ENCODE results near the gene LINC01488. TPM values are rescaled to one million over a fixed set of nuclear protein-coding genes. Genes with fewer than 3 reads are reported as not detected.

Gene LINC01488
- total and polyA plus RNA-seq, 4 donors, result not detected

GRCh38 chr11:69485337-69486041, 4.0 kb downstream of the LINC01488 start:
- Histone ChIP-seq H3K27me3 (ENCODE audit: control insufficient read depth, insufficient read depth, low read length) (no peaks in the 10 kb centered on the region), H3K4me1 (ENCODE audit: control insufficient read depth, insufficient read depth, low read length) (peaks cover 78% of the 10 kb centered on the region), H3K9me3 (ENCODE audit: control insufficient read depth, insufficient read depth, low read length) (no peaks in the 10 kb centered on the region), H3K27ac (ENCODE audit: low read depth, low read length) (no peak overlapping the region), H3K36me3 (ENCODE audit: control insufficient read depth, insufficient read depth, low read length) (no peaks in the 10 kb centered on the region), H3K4me3 (ENCODE audit: low read depth, low read length) (no peak overlapping the region)
- 90% methylated on average over 11 of the region's 11 CpGs for WGBS (ENCODE audit: insufficient coverage)
- DNase-seq (ENCODE audit: low read depth in 4 of 6, low spot score in 6 of 6), result no peak

DNA sequence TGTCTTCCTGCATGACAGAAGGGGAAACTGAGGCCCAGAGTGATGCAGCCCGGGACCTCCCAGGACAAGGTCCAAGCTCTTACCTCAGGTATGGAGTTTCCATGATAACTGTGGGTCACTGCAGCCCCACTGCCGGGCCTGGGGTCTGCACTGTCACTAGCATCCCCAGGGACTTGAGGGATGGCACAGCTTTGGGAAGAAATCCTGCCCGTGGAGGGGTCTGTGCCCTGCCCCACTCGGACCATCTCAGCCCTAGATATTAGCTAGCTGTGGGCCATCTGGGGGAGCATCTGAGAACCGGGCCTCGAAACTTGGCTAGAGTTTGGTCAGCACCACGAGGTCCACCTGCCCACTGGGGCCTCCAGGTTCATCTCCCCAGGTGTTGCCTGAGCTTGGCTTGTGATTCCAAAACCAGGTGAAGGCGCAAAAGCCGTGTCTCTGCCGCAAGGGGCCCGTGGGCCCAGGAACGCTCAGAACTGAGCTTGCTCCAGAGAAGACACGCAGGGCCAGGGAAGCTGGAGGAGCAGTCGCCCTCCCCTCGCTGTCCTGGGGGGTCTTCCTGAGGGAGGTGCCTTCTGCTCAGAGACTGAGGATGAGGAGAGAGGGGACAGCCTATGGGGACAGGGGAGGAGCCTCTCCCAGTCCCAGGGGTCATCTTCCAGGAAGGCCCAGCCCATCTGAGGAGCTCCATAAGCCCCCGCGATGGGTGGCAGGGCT, 4.8 kb downstream of the LINC01488 start:
- Histone ChIP-seq H3K9me3 (ENCODE audit: control insufficient read depth, insufficient read depth, low read length) (no peaks in the 10 kb centered on the region), H3K4me3 (ENCODE audit: low read depth, low read length) (no peak overlapping the region), H3K4me1 (ENCODE audit: control insufficient read depth, insufficient read depth, low read length) (peaks cover 71% of the 10 kb centered on the region), H3K27ac (ENCODE audit: low read depth, low read length) (peak overlapping the region; percentile 37), H3K27me3 (ENCODE audit: control insufficient read depth, insufficient read depth, low read length) (no peaks in the 10 kb centered on the region), H3K36me3 (ENCODE audit: control insufficient read depth, insufficient read depth, low read length) (no peaks in the 10 kb centered on the region)
- WGBS (ENCODE audit: insufficient coverage), result 86% methylated on average over 17 of the region's 17 CpGs
- DNase-seq (ENCODE audit: low read depth in 4 of 6, low spot score in 6 of 6), result no peak

DNA sequence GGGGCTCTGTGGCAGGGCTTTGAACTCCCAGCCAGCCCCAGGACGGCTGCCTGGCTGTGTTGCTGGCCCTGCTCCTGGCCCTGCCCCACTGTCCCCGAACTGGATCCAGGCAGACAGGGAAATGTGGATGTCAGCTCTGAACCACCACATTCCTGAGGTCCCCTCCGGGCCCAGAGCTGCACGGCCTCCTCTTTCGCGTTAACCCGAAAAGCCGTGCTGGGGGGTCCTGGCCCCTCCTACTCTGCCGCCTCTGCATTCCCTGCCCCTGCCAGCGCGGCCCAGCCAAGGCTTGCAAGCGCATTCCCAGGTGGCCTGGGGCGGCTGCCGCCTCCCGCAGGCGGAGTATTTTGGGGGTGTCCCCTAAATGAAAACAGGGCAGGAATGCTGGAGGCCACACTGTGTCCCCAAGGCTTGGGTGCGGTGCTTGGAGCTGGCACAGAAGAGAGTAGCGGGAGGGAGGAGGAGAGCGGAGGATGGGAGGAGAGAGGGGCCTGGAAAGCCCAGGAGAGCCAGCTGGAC, 5.4 kb downstream of the LINC01488 start:
- Histone ChIP-seq H3K27me3 (ENCODE audit: control insufficient read depth, insufficient read depth, low read length) (no peaks in the 10 kb centered on the region), H3K9me3 (ENCODE audit: control insufficient read depth, insufficient read depth, low read length) (no peaks in the 10 kb centered on the region), H3K4me1 (ENCODE audit: control insufficient read depth, insufficient read depth, low read length) (peaks cover 71% of the 10 kb centered on the region), H3K4me3 (ENCODE audit: low read depth, low read length) (no peak overlapping the region), H3K27ac (ENCODE audit: low read depth, low read length) (peak overlapping the region; percentile 37), H3K36me3 (ENCODE audit: control insufficient read depth, insufficient read depth, low read length) (no peaks in the 10 kb centered on the region)
- 69% methylated on average over 19 of the region's 19 CpGs for WGBS (ENCODE audit: insufficient coverage)
- no peak for DNase-seq (ENCODE audit: low read depth in 4 of 6, low spot score in 6 of 6)

GRCh38 chr11:69487391-69487790, 5.9 kb downstream of the LINC01488 start:
- WGBS (ENCODE audit: insufficient coverage), result 94% methylated on average over 10 of the region's 10 CpGs
- H3K27me3 ChIP-seq (ENCODE audit: control insufficient read depth, insufficient read depth, low read length), result no peaks in the 10 kb centered on the region
- no peak overlapping the region for H3K4me3 ChIP-seq (ENCODE audit: low read depth, low read length)
- DNase-seq (ENCODE audit: low read depth in 4 of 6, low spot score in 6 of 6), result no peak
- peak overlapping the region; percentile 37 for H3K27ac ChIP-seq (ENCODE audit: low read depth, low read length)
- peaks cover 71% of the 10 kb centered on the region for H3K4me1 ChIP-seq (ENCODE audit: control insufficient read depth, insufficient read depth, low read length)
- H3K9me3 ChIP-seq (ENCODE audit: control insufficient read depth, insufficient read depth, low read length), result no peaks in the 10 kb centered on the region
- H3K36me3 ChIP-seq (ENCODE audit: control insufficient read depth, insufficient read depth, low read length), result no peaks in the 10 kb centered on the region

- Histone ChIP-seq H3K4me1 (ENCODE audit: control insufficient read depth, insufficient read depth, low read length) (peaks cover 73% of the 10 kb centered on the region), H3K27ac (ENCODE audit: low read depth, low read length) (peak overlapping the region; percentile 40)
- WGBS (ENCODE audit: insufficient coverage), result 71% methylated on average over 17 of the region's 17 CpGs
Measured at GRCh38 chr11:69487849-69488542, 6.5 kb downstream of the LINC01488 start.

DNA sequence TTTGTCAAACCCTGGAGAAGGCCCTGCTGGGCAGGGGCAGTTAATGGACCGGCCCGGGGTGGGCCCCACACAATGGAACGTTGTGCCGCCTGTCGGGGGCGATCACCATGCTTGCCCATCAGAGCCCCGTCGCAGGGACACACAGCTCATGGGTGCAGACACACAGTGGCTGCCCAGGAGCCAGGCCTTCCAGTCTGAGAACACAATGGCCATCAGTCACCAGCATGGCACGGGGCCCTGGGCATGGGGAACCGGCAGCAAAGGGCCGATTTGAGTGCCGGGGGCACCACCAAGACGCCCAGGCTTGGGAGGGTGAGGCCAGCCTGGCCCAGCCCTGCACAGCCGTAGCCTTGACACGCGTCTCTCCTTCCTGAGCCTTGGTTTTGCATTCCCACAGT, 7.1 kb downstream of the LINC01488 start:
- H3K4me3 ChIP-seq (ENCODE audit: low read depth, low read length), result no peak overlapping the region
- H3K9me3 ChIP-seq (ENCODE audit: control insufficient read depth, insufficient read depth, low read length), result no peaks in the 10 kb centered on the region
- no peaks in the 10 kb centered on the region for H3K27me3 ChIP-seq (ENCODE audit: control insufficient read depth, insufficient read depth, low read length)
- no peak for DNase-seq (ENCODE audit: low read depth in 4 of 6, low spot score in 6 of 6)
- no peaks in the 10 kb centered on the region for H3K36me3 ChIP-seq (ENCODE audit: control insufficient read depth, insufficient read depth, low read length)
- 56% methylated on average over 16 of the region's 16 CpGs for WGBS (ENCODE audit: insufficient coverage)
- peaks cover 69% of the 10 kb centered on the region for H3K4me1 ChIP-seq (ENCODE audit: control insufficient read depth, insufficient read depth, low read length)
- H3K27ac ChIP-seq (ENCODE audit: low read depth, low read length), result peak overlapping the region; percentile 40

More at GRCh38 chr11:69487849-69488542, 6.5 kb downstream of the LINC01488 start:
- H3K9me3 ChIP-seq (ENCODE audit: control insufficient read depth, insufficient read depth, low read length), result no peaks in the 10 kb centered on the region
- no peak overlapping the region for H3K4me3 ChIP-seq (ENCODE audit: low read depth, low read length)
- H3K36me3 ChIP-seq (ENCODE audit: control insufficient read depth, insufficient read depth, low read length), result no peaks in the 10 kb centered on the region
- no peaks in the 10 kb centered on the region for H3K27me3 ChIP-seq (ENCODE audit: control insufficient read depth, insufficient read depth, low read length)
- no peak for DNase-seq (ENCODE audit: low read depth in 4 of 6, low spot score in 6 of 6)

DNA sequence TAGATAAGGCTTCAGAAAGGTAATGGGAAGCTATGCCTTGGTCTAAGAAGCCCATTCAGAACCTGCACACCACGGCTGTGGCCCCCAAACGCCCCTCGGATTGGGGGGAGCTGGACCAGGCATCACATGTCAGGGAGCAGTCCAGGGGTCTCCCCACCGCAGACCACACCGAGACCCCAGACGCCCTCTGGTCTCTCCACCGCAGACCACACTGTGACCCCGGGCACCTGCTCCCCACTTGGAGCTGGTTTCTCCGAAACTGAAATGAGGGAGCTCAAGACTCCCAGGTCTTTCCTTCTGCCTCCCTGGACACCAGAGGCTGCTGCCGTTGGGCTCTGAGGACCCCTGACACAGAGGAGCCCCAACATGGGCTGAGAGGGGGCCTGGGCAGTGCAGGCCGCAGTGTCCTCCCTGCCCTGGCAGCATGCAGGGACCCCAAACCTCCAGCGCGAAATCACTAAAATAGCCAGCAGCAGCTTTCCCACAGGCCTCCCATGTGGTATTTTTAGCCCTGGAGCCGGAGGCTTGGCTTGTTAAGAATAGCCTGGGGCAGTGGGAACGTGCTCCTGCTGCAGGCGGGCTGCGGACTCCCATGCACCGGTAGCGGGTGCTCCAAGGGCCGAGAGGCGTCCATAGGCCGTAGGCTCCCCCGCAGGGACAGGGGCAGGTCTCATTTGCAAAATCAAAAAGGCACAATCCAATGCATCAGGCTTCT, 7.7 kb downstream of the LINC01488 start:
- no peaks in the 10 kb centered on the region for H3K9me3 ChIP-seq (ENCODE audit: control insufficient read depth, insufficient read depth, low read length)
- DNase-seq (ENCODE audit: low read depth in 4 of 6, low spot score in 6 of 6), result no peak
- no peaks in the 10 kb centered on the region for H3K36me3 ChIP-seq (ENCODE audit: control insufficient read depth, insufficient read depth, low read length)
- H3K27me3 ChIP-seq (ENCODE audit: control insufficient read depth, insufficient read depth, low read length), result no peaks in the 10 kb centered on the region
- H3K27ac ChIP-seq (ENCODE audit: low read depth, low read length), result no peak overlapping the region
- no peak overlapping the region for H3K4me3 ChIP-seq (ENCODE audit: low read depth, low read length)
- peaks cover 63% of the 10 kb centered on the region for H3K4me1 ChIP-seq (ENCODE audit: control insufficient read depth, insufficient read depth, low read length)
- 83% methylated on average over 21 of the region's 23 CpGs for WGBS (ENCODE audit: insufficient coverage)

GRCh38 chr11:69489746-69490365, 8.4 kb downstream of the LINC01488 start:
- no peaks in the 10 kb centered on the region for H3K9me3 ChIP-seq (ENCODE audit: control insufficient read depth, insufficient read depth, low read length)
- no peak overlapping the region for H3K27ac ChIP-seq (ENCODE audit: low read depth, low read length)
- no peak overlapping the region for H3K4me3 ChIP-seq (ENCODE audit: low read depth, low read length)
- H3K27me3 ChIP-seq (ENCODE audit: control insufficient read depth, insufficient read depth, low read length), result no peaks in the 10 kb centered on the region
- WGBS (ENCODE audit: insufficient coverage), result 75% methylated on average over 11 of the region's 11 CpGs
- peaks cover 58% of the 10 kb centered on the region for H3K4me1 ChIP-seq (ENCODE audit: control insufficient read depth, insufficient read depth, low read length)
- H3K36me3 ChIP-seq (ENCODE audit: control insufficient read depth, insufficient read depth, low read length), result no peaks in the 10 kb centered on the region
- no peak for DNase-seq (ENCODE audit: low read depth in 4 of 6, low spot score in 6 of 6)

- Histone ChIP-seq H3K4me3 (ENCODE audit: low read depth, low read length) (no peak overlapping the region), H3K27ac (ENCODE audit: low read depth, low read length) (no peak overlapping the region), H3K4me1 (ENCODE audit: control insufficient read depth, insufficient read depth, low read length) (peaks cover 57% of the 10 kb centered on the region), H3K27me3 (ENCODE audit: control insufficient read depth, insufficient read depth, low read length) (no peaks in the 10 kb centered on the region), H3K36me3 (ENCODE audit: control insufficient read depth, insufficient read depth, low read length) (no peaks in the 10 kb centered on the region), H3K9me3 (ENCODE audit: control insufficient read depth, insufficient read depth, low read length) (no peaks in the 10 kb centered on the region)
- 79% methylated on average over 10 of the region's 10 CpGs for WGBS (ENCODE audit: insufficient coverage)
- no peak for DNase-seq (ENCODE audit: low read depth in 4 of 6, low spot score in 6 of 6)
Measured at GRCh38 chr11:69490516-69490915, 9.1 kb downstream of the LINC01488 start.
